Measurements from ENCODE around the gene TOR1A.
"Not testable (repeated sequence)": the region's sequence is repeated elsewhere in the genome, so short reads cannot be mapped to it uniquely, and the experiment has no call there.

Gene TOR1A

GRCh38 chr9:129778469-129778868 is 45.5 kb downstream of the TOR1A start:
- in situ Hi-C loops (cut with MboI; ENCODE audit: low sequenced_read_pairs, unreplicated experiment): loop anchor here (25.0 kb wide), 1 partner anchor 641 kb away; no protein-coding TSS in a partner anchor
- no peak for DNase-seq (ENCODE audit: low spot score)
- no peak for TF ChIP-seq CTCF (IDR thresholded peaks at IDR 0.05; ENCODE audit: borderline replicate concordance, control extremely low read depth, extremely low read depth, insufficient read depth, missing control alignments)

GRCh38 chr9:129777769-129778130 is 46.2 kb downstream of the TOR1A start:
- TF ChIP-seq CTCF (IDR thresholded peaks at IDR 0.05; ENCODE audit: borderline replicate concordance, control extremely low read depth, extremely low read depth, insufficient read depth, missing control alignments): no peak
- no peak for DNase-seq (ENCODE audit: low spot score)
- in situ Hi-C loops (cut with MboI; ENCODE audit: low sequenced_read_pairs, unreplicated experiment): loop anchor here (25.0 kb wide), 1 partner anchor 640 kb away; no protein-coding TSS in a partner anchor

- in situ Hi-C loops (cut with MboI; ENCODE audit: low sequenced_read_pairs, unreplicated experiment): loop anchor here (25.0 kb wide), 1 partner anchor 640 kb away; no protein-coding TSS in a partner anchor
- TF ChIP-seq CTCF (IDR thresholded peaks at IDR 0.05; ENCODE audit: borderline replicate concordance, control extremely low read depth, extremely low read depth, insufficient read depth, missing control alignments): no peak
- peak; percentile 45 for DNase-seq (ENCODE audit: low spot score)
Measured at GRCh38 chr9:129776938-129777768, 46.8 kb downstream of the TOR1A start.

GRCh38 chr9:129776566-129776937 is 47.4 kb downstream of the TOR1A start:
- no peak for TF ChIP-seq CTCF (IDR thresholded peaks at IDR 0.05; ENCODE audit: borderline replicate concordance, control extremely low read depth, extremely low read depth, insufficient read depth, missing control alignments)
- in situ Hi-C loops (cut with MboI; ENCODE audit: low sequenced_read_pairs, unreplicated experiment): loop anchor here (25.0 kb wide), 1 partner anchor 639 kb away; no protein-coding TSS in a partner anchor
- DNase-seq (ENCODE audit: low spot score): no peak

- in situ Hi-C loops (cut with MboI; ENCODE audit: low sequenced_read_pairs, unreplicated experiment): loop anchor here (25.0 kb wide), 1 partner anchor 639 kb away; no protein-coding TSS in a partner anchor
- DNase-seq (ENCODE audit: low spot score): not testable (repeated sequence)
Measured at GRCh38 chr9:129776096-129776495, 47.8 kb downstream of the TOR1A start.

GRCh38 chr9:129775448-129775798 is 48.5 kb downstream of the TOR1A start:
- no peak for TF ChIP-seq CTCF (IDR thresholded peaks at IDR 0.05; ENCODE audit: borderline replicate concordance, control extremely low read depth, extremely low read depth, insufficient read depth, missing control alignments)
- in situ Hi-C loops (cut with MboI; ENCODE audit: low sequenced_read_pairs, unreplicated experiment): loop anchor here (25.0 kb wide), 1 partner anchor 638 kb away; no protein-coding TSS in a partner anchor
- DNase-seq (ENCODE audit: low spot score): no peak

- in situ Hi-C loops (cut with MboI; ENCODE audit: low sequenced_read_pairs, unreplicated experiment): loop anchor here (25.0 kb wide), 1 partner anchor 638 kb away; no protein-coding TSS in a partner anchor
- DNase-seq (ENCODE audit: low spot score): no peak
Measured at GRCh38 chr9:129774791-129775447, 49.0 kb downstream of the TOR1A start.

More at GRCh38 chr9:129774791-129775447, 49.0 kb downstream of the TOR1A start:
- TF ChIP-seq CTCF (IDR thresholded peaks at IDR 0.05; ENCODE audit: borderline replicate concordance, control extremely low read depth, extremely low read depth, insufficient read depth, missing control alignments): no peak
